Measurements from ENCODE around the gene DNALI1.
"Not testable (repeated sequence)": the region's sequence is repeated elsewhere in the genome, so short reads cannot be mapped to it uniquely, and the experiment has no call there.

The DNALI1 gene

DNA sequence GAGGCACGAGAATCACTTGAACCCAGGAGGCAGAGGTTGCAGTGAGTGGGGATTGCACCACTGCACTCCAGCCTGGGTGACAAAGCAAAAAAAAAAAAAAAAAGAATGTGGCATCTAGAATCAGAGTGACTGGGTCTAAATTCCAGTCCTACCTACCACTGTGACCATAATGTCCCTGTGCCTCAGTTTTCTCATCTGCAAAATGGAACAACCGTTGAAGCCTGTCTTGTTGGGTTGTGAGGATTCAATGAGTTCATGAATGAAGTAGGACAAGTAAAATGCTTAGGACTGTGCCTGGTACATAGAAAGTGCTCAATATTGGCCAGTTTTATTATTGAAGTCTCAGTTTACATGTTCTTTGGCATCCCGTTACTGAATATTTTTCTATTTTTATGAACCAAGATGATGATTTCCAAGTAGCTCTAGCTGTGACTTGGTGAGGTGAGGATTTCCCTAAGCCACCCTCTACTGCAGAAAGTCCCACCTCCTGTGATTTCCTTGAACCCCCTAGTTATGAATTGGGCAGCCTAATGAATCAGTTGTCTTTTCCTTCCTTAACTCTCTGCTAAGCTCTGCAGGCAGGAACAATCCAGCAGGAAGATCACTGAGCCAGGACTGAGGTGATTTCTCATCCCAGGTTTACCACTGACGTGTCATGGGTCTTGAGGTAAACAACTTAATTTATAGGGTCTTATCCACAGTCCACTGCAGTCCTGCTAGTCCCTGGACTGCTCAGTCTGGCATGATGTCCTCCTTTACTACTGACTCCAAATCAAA, 23.2 kb upstream of the DNALI1 start:
- H2AFZ ChIP-seq = no peak overlapping the region
- no peaks in the 10 kb centered on the region for H3K9me3 ChIP-seq (ENCODE audit: control insufficient read depth, low read length)
- H3K4me1 ChIP-seq = no peaks in the 10 kb centered on the region
- no peak for TF ChIP-seq CTCF (IDR thresholded peaks at IDR 0.05)
- no peaks in the 10 kb centered on the region for H3K27me3 ChIP-seq (ENCODE audit: control insufficient read depth, insufficient read depth, low read length)
- no peak overlapping the region for H3K9ac ChIP-seq
- H3K79me2 ChIP-seq = no peaks in the 10 kb centered on the region
- no peak overlapping the region for H3K4me2 ChIP-seq (ENCODE audit: low read length)
- no peak overlapping the region for H3K4me3 ChIP-seq (ENCODE audit: low read depth, low read length)
- H3K36me3 ChIP-seq (ENCODE audit: control insufficient read depth, insufficient read depth, low read length) = no peaks in the 10 kb centered on the region
- no peak overlapping the region for H3K27ac ChIP-seq

DNA sequence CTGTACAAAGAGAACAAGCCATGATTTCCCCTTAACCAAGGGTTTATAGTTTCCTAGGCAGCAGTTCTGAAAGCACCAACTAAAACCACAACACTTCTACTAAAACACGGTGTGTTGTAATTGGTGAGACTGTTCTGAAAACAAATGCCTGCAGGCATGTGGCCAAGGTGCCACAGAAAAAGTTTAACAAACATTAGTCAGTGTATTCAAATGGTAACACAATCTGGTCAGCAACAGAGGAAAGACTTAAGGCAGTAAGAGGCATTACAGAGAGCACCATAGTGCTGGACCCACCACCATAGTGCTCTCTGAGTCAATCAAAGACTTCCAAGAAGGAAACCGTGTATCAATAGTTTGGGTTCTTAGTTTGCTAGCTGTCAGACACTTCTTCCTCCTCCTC, 19.4 kb upstream of the DNALI1 start:
- no peaks in the 10 kb centered on the region for H3K27me3 ChIP-seq (ENCODE audit: control insufficient read depth, insufficient read depth, low read length)
- H3K27ac ChIP-seq = no peak overlapping the region
- H3K36me3 ChIP-seq (ENCODE audit: control insufficient read depth, insufficient read depth, low read length) = no peaks in the 10 kb centered on the region
- H3K79me2 ChIP-seq = no peaks in the 10 kb centered on the region
- H2AFZ ChIP-seq = no peak overlapping the region
- no peak overlapping the region for H3K4me2 ChIP-seq (ENCODE audit: low read length)
- no peak overlapping the region for H3K4me3 ChIP-seq (ENCODE audit: low read depth, low read length)
- no peak for TF ChIP-seq CTCF (IDR thresholded peaks at IDR 0.05)
- H3K9ac ChIP-seq = no peak overlapping the region
- no peaks in the 10 kb centered on the region for H3K4me1 ChIP-seq
- no peaks in the 10 kb centered on the region for H3K9me3 ChIP-seq (ENCODE audit: control insufficient read depth, low read length)

DNA sequence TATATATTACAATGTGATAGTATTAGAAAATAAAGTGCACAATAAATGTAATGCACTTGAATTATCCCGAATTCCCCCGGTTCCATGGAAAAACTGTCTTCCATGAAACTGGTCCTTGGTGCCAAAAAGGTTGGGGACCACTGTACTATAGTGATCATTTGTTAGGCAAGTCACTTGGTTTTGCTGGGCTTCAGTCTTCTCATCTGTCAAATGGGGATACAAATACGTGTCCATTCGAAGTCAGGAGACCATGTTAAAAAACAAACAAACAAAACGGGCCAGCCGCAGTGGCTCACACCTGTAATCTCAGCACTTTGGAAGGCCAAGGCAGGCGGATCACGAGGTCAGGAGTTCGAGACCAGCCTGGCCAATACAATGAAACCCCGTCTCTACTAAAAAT, 17.6 kb upstream of the DNALI1 start:
- H3K27me3 ChIP-seq (ENCODE audit: control insufficient read depth, insufficient read depth, low read length); H3K9ac ChIP-seq; H3K9me3 ChIP-seq (ENCODE audit: control insufficient read depth, low read length); H3K36me3 ChIP-seq (ENCODE audit: control insufficient read depth, insufficient read depth, low read length); H3K4me3 ChIP-seq (ENCODE audit: low read depth, low read length); H2AFZ ChIP-seq; H3K4me1 ChIP-seq; H3K4me2 ChIP-seq (ENCODE audit: low read length); H3K27ac ChIP-seq; H3K79me2 ChIP-seq: not testable (repeated sequence)

GRCh38 chr1:37540036-37540785, 16.5 kb upstream of the DNALI1 start:
- Histone ChIP-seq H3K27ac (no peak overlapping the region), H3K36me3 (ENCODE audit: control insufficient read depth, insufficient read depth, low read length) (no peaks in the 10 kb centered on the region)
- no peak for TF ChIP-seq CTCF (IDR thresholded peaks at IDR 0.05)

GRCh38 chr1:37544530-37544929, 12.2 kb upstream of the DNALI1 start:
- TF ChIP-seq CTCF (IDR thresholded peaks at IDR 0.05) = no peak
- Histone ChIP-seq H2AFZ (no peak overlapping the region), H3K4me1 (no peaks in the 10 kb centered on the region), H3K9ac (no peak overlapping the region), H3K4me2 (ENCODE audit: low read length) (no peak overlapping the region), H3K27ac (no peak overlapping the region), H3K36me3 (ENCODE audit: control insufficient read depth, insufficient read depth, low read length) (no peaks in the 10 kb centered on the region), H3K79me2 (no peaks in the 10 kb centered on the region), H3K9me3 (ENCODE audit: control insufficient read depth, low read length) (no peaks in the 10 kb centered on the region), H3K4me3 (ENCODE audit: low read depth, low read length) (no peak overlapping the region), H3K27me3 (ENCODE audit: control insufficient read depth, insufficient read depth, low read length) (no peaks in the 10 kb centered on the region)

More at GRCh38 chr1:37540036-37540785, 16.5 kb upstream of the DNALI1 start:
- H2AFZ ChIP-seq = no peak overlapping the region
- H3K27me3 ChIP-seq (ENCODE audit: control insufficient read depth, insufficient read depth, low read length) = no peaks in the 10 kb centered on the region
- no peak overlapping the region for H3K4me3 ChIP-seq (ENCODE audit: low read depth, low read length)
- H3K4me1 ChIP-seq = no peaks in the 10 kb centered on the region
- no peak overlapping the region for H3K9ac ChIP-seq
- H3K79me2 ChIP-seq = no peaks in the 10 kb centered on the region
- no peaks in the 10 kb centered on the region for H3K9me3 ChIP-seq (ENCODE audit: control insufficient read depth, low read length)
- no peak overlapping the region for H3K4me2 ChIP-seq (ENCODE audit: low read length)

All from parathyroid adenoma (tissue), 2 donors.